Prostate gland (tissue), 2 donors: ENCODE results near the gene CD3E. TPM values are rescaled to one million over a fixed set of nuclear protein-coding genes. Genes with fewer than 3 reads are reported as not detected.

Experiments
- DNase-seq: peaks from one replicate; pipeline ENCODE4 v3.0.0-alpha.2; 2019; ENCODE audit warnings: low spot score
- H3K27ac ChIP-seq, 2 donors: fragments of 200-600 bp; sonication (generic); 2 replicates each; pipeline ENCODE4 v1.5.1; 2017 to 2019
- H3K27me3 ChIP-seq: fragments of 200-600 bp; sonication (generic); replicated peaks from 2 replicates; pipeline ENCODE4 v1.5.1; 2019; ENCODE audit not compliant: insufficient read depth
- H3K36me3 ChIP-seq, 2 donors: fragments of 200-600 bp; sonication (generic); 1 replicate in 1 of 2; 2 replicates in 1 of 2; pipeline versions ENCODE4 v1.5.1 to v1.8.1; 2017 to 2019
- H3K4me1 ChIP-seq: fragments of 200-600 bp; sonication (generic); replicated peaks from 2 replicates; pipeline ENCODE4 v1.5.1; 2019
- H3K4me3 ChIP-seq, 2 donors: fragments of 200-600 bp; sonication (generic); 2 replicates each; pipeline ENCODE4 v1.5.1; 2017 to 2019
- H3K9me3 ChIP-seq: fragments of 200-600 bp; sonication (generic); 2 replicates; pipeline ENCODE4 v1.5.1; 2017
- CTCF ChIP-seq, 4 experiments: fragments of 200-600 bp in 2 of 4; fragments of 450-650 bp in 2 of 4; sonication (generic) in 2 of 4; IDR thresholded peaks; 1 replicate in 3 of 4; 2 replicates in 1 of 4; pipeline ENCODE4 v1.5.1; 2016 to 2019; ENCODE audit warnings: antibody characterized with exemption in 4 of 4, mild to moderate bottlenecking in 2 of 4, moderate library complexity in 2 of 4
- POLR2A ChIP-seq: fragments of 450-650 bp; IDR thresholded peaks from one replicate; pipeline ENCODE4 v1.6.1; 2016; ENCODE audit warnings: antibody characterized with exemption, mild to moderate bottlenecking
- POLR2AphosphoS5 ChIP-seq: sonication (generic); formaldehyde crosslinking; IDR thresholded peaks from one replicate; pipeline ENCODE4 v1.6.1; 2017; ENCODE audit warnings: antibody characterized with exemption
- WGBS: methylation state at CpG from one replicate; pipeline ENCODE4 v1.1.5; 2018; 5-methylcytosine and 5-hydroxymethylcytosine counted together
- intact Hi-C: fragments of 100-400 bp; cut with DNase I; formaldehyde crosslinking; loops from one replicate; pipeline ENCODE4 v1.14.2; 2022
- total RNA-seq, 2 donors: library from RNA; depleted of rRNA; stranded (reverse); fragments of >200 nt; gene quantifications; one replicate each; pipeline ENCODE4 v1.1.0, GENCODE V29; 2016

CD3E gene
- total RNA-seq, 2 donors from 2014 or later = 2.8 to 4.6 TPM

- TF ChIP-seq POLR2AphosphoS5 (no peak), CTCF (IDR thresholded peaks at IDR 0.05) (no peak), POLR2A (no peak)
- no peak overlapping the region for H3K27ac ChIP-seq
- no peaks in the 10 kb centered on the region for H3K9me3 ChIP-seq
- H3K4me1 ChIP-seq = no peaks in the 10 kb centered on the region
- no peaks in the 10 kb centered on the region for H3K36me3 ChIP-seq
- intact Hi-C loops = no loop called here
- H3K4me3 ChIP-seq = no peak overlapping the region
- no peak for DNase-seq
- H3K27me3 ChIP-seq = no peaks in the 10 kb centered on the region
Observed at GRCh38 chr11:118328745-118329144, 24.2 kb downstream of the CD3E start.

GRCh38 chr11:118334745-118335144 lies 30.2 kb downstream of the CD3E start:
- Histone ChIP-seq H3K27me3 (no peaks in the 10 kb centered on the region), H3K4me3 (no peak overlapping the region), H3K36me3 (no peaks in the 10 kb centered on the region), H3K4me1 (no peaks in the 10 kb centered on the region), H3K27ac (no peak overlapping the region), H3K9me3 (no peaks in the 10 kb centered on the region)
- intact Hi-C loops = no loop called here
- no peak for DNase-seq
- TF ChIP-seq POLR2A (no peak), CTCF (IDR thresholded peaks at IDR 0.05) (no peak), POLR2AphosphoS5 (no peak)
- WGBS = 81% methylated on average over 1 of the region's 1 CpG

- no peaks in the 10 kb centered on the region for H3K9me3 ChIP-seq
- H3K27ac ChIP-seq = no peak overlapping the region
- no peaks in the 10 kb centered on the region for H3K4me1 ChIP-seq
- no peaks in the 10 kb centered on the region for H3K36me3 ChIP-seq
- 60% methylated on average over 7 of the region's 7 CpGs for whole genome bisulfite sequencing
- TF ChIP-seq POLR2A (no peak), POLR2AphosphoS5 (no peak), CTCF (IDR thresholded peaks at IDR 0.05) (no peak)
- H3K4me3 ChIP-seq = no peak overlapping the region
- DNase-seq = no peak
- H3K27me3 ChIP-seq = no peaks in the 10 kb centered on the region
- intact Hi-C loops = no loop called here
Observed at GRCh38 chr11:118338637-118339061, 34.1 kb downstream of the CD3E start.

- Histone ChIP-seq H3K4me1 (no peaks in the 10 kb centered on the region), H3K4me3 (no peak overlapping the region), H3K27ac (no peak overlapping the region), H3K27me3 (no peaks in the 10 kb centered on the region), H3K9me3 (no peaks in the 10 kb centered on the region), H3K36me3 (no peaks in the 10 kb centered on the region)
- DNase-seq = no peak
- intact Hi-C loops = no loop called here
- WGBS = 83% methylated on average over 5 of the region's 5 CpGs
- TF ChIP-seq POLR2A (no peak), POLR2AphosphoS5 (no peak), CTCF (IDR thresholded peaks at IDR 0.05) (no peak)
Observed at GRCh38 chr11:118339281-118339961, 34.9 kb downstream of the CD3E start.

- DNase-seq = no peak
- Histone ChIP-seq H3K9me3 (no peaks in the 10 kb centered on the region), H3K27me3 (no peaks in the 10 kb centered on the region), H3K27ac (no peak overlapping the region), H3K4me1 (no peaks in the 10 kb centered on the region), H3K4me3 (no peak overlapping the region), H3K36me3 (no peaks in the 10 kb centered on the region)
- 82% methylated on average over 3 of the region's 3 CpGs for whole genome bisulfite sequencing
- intact Hi-C loops = no loop called here
- TF ChIP-seq POLR2AphosphoS5 (no peak), CTCF (IDR thresholded peaks at IDR 0.05) (no peak)
Observed at GRCh38 chr11:118340449-118340848, 35.9 kb downstream of the CD3E start.
